CD4-positive, alpha-beta T cell treated with Interleukin-10 for 1 hour (primary cell): Measurements from ENCODE around the gene RALGAPA1.
"Not testable (repeated sequence)": the region's sequence is repeated elsewhere in the genome, so short reads cannot be mapped to it uniquely, and the experiment has no call there.

ENCODE experiments used
- DNase-seq: peaks from one replicate; pipeline ENCODE4 v3.0.0-alpha.2; 2020

RALGAPA1 gene

DNA sequence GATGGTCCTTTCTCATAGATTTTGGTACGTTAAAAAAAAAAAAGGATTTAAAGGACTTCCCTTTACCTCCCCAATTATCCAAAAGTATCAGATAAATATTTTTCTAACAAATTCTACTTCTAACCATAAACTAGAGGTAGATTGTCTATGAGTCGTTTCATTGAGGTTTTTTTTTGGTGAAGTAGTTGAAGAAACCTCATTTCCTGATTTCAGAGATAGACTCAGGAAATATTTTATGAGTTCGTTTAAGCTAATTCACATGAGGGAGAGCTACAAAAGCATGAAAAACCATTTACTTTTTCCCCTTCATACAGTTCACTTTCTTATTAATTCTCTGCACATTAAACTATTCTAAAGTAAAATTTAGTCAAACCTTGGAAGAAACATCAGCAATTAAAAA is 112.5 kb downstream of the RALGAPA1 start:
- DNase-seq = no peak

DNA sequence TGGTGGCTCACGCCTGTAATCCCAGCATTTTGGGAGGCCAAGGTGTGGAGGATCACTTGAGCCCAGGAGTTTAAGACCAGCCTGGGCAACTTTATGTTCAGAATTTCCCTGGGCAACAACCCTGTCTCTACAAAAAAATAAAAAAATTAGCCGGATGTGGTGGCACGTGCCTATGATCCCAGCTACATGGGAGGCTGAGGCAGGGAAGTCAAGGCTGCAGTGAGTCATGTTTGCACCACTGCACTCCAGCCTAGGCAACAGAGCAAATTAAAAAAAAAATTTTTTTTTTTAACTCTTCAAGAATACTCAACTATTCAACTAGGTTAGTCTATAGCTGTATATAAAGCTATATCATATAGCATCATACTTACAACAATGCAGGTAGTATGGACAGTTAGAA is 113.0 kb downstream of the RALGAPA1 start:
- no peak for DNase-seq

DNA sequence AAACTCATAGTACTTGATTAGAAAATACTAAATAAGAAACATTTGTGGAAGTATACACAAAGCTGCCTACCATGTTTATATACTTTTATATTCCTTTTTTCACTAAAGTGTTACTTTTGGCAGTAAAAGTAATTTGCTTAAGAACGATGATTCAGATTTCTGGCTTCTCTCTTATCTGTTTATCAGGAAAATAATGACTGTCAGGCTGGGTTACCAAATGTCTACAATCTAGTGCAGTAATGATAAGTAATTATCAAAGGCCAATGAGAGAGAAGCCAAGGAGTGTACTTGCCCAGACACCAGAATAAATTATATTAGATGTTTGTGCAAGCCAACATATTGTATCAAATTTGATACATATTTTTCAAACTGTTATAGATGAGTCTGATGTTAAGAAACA is 113.4 kb downstream of the RALGAPA1 start:
- DNase-seq = no peak

DNA sequence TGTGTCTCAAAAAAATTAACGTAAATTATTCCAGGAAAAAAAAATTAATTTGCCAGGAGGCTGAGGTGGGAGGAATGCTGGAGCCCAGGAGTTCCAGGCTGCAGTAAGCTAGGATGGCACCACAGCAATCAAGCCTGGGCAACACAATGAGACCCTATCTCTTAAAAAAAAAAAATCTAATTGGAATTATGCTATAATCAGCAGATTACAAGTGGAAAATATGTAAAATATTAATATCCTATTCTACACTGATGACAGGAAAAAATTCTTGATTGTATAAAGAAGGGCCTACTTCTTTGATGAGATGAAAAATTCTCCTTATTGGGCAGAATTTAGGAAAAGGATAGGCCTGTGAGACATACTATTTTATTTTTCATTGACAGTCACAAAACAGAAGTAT is 114.0 kb downstream of the RALGAPA1 start:
- no peak for DNase-seq

DNA sequence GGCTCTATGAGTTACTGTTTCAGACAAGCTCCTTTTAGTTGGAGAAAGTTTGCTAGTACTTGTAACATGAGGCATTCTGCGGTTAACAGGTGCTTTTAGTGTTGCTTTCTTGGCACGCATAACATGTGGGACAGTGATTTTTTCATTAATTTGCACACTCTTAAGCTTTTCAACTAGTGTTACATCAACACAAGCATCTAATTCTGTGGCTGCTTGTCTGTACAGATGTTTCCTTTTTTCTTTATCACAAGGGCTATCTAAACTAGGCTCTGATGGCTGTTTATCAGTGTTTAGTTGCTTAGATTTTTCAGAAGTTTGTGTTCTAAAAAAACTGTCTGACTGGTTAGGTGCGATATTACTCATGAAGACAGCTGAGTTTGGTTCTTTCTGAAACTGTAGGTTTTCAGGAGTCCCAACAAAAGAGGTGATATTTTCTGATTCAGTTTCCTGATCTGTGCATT is 120.1 kb downstream of the RALGAPA1 start:
- no peak for DNase-seq

DNA sequence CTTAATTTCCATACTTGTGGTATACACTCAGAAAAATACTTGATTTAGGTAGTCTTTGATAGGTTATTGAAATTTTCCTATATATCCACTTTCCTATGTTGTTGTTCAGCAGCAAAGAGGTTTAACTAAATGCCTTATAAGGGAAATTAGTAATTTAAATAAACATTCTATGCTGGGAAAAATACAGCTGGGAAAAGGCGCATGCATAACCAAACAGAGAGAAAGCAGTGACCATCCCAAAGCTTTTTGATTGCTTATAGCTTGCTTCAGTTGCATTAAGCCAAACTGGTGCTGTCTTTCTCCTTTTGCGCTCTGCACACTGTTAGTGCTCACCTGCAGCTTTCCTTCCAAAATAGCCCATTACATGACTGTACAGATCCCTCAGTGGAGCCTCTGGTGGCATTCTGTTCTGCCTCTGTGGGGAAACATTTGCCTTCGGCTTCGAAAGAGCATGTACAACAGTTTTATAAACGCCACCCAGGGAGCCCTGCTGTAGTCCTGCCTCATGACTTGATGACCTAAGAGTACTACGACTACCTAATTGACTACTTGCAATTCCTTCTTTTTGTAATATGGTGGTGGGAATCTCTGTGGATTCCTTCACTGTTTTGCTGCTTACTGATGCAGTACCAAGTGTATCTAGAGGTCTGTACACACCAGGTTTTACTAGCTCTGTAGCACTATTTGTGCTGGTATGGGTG is 120.8 kb downstream of the RALGAPA1 start:
- DNase-seq = no peak

DNA sequence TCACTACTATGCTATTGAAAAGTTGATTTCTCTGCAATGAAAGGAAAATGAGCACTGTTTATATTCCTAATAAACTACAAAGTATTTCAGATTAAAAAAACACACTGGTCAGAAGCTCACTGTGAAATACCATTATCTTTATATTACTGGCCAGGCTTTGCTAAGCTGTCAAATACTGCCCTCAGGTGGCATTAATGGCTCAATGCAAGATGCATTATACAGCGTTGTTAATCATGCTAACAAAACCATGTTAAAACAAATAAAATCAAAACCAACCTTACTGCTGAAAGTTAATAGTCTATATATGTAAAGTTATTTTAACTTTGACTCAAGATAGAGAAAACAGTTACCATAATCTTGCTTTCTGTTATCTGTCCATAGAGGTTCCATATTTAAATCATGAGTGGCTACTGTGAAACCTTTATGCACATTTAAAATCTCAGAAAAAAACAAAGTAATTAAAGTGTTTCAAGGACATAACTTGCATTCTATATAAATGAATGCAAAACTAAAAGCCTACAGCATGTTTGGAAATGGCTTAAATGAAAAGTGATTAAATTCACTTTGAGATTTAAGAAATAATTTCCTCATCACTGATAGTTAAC is 121.7 kb downstream of the RALGAPA1 start:
- peak; percentile 44 for DNase-seq

DNA sequence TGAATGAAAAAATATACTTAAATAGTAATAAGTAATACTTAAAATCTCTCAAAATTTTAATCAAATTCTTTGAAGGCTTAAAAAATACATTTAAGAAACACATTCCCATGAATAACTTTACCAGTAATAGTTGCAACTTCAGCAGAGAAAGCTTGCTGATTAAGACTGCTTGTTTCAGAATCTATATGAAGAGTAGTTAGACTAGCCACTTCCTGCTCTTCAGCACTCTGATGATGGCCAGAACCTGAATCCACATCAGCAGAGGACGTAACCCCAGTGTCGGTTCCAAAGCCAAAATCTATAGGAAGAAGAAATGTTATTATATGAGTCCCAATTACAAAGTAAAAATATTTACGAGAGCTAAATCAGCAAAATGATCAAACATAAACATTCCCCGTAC is 125.4 kb downstream of the RALGAPA1 start:
- DNase-seq = not testable (repeated sequence)

DNA sequence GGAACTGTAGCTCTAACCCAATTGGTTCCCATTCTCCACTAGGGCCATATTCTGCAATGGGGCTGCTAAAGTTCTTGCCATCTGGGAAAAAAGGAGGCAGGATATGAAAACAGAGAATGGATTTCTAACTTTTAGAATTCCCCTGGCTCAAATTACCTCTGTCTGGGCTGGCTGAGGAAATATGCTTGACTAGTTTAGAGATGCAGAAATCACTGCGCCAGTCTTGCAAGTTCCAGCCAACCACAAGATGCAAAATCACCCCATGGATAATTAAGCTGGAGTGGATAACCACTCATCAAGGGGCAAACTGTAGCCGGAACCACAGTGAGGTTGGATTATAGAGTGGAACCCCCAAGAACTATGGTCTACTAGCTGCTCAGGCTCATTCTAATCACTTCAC is 126.3 kb downstream of the RALGAPA1 start:
- no peak for DNase-seq

DNA sequence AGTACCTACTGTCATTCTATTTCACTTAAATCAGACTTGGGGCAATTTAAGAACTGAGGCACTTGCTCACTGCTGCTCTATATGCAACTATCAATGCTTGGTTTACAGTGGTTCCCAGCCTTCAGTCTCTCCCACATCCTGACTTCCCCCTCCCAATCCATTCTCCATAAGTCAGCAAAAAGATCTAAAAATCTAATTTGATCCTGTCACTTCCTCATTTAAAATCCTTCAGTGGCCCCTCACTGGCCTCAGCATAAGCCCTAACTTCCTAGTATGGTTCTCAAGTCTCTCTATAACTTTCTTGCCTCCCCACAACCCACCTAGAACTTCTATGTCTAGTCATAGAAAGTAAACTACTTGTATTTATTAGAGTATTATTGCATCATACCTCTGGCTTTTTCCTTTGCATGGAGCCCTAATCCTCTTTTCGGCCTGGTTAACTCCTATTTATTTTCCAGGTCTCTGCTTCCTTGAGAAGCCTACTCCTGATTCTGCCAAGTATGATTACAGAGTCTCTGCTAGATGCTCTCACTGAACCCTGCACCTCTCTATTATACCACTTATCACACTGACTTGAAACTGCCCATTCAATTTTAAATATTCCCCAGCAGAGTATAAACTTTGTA is 130.6 kb downstream of the RALGAPA1 start:
- no peak for DNase-seq

DNA sequence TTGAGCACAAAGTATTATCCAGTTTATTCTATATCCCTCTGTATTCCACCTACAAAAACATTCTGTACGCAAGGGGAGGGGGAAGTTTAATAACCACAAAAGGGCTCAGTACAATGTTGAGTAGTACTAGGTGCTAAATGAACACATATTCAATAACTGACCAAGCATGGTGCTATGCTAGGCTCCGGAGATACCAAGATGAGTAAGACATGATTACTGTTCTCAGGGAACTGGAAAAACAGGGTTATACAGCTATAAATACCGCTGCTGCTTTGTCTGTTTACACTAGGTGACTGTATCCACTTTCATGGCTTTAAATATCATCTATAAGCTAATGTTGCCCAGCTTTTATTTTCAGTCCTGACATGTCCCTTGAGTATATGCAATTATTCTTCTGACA is 139.3 kb downstream of the RALGAPA1 start:
- DNase-seq = no peak

DNA sequence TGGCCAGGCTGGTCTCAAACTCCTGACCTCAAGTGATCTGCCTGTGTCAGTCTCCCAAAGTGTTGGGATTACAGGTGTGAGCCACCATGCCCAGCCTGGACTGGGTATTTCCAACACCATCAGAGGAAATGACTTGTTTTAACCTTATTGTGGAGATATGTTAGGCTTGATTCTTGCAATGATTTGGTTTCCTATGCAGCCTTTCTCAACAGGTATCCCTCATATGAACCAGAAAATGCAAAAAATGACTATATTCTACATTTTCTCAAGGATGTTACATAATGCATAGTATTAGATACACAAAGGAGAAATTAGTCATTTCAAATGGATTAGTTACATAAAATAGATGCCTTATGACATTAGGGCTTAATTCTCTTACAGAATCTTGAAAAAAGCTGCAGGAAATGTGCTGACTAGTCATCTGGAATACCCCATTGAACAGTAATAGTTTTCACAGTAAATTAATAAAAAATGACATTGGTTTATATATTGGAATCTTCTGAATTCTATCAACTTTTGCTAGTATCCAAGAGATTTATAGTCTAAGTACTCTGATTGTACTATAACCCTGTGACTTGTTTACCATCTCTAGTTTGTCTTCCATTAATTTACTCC is 142.6 kb downstream of the RALGAPA1 start:
- DNase-seq = no peak

DNA sequence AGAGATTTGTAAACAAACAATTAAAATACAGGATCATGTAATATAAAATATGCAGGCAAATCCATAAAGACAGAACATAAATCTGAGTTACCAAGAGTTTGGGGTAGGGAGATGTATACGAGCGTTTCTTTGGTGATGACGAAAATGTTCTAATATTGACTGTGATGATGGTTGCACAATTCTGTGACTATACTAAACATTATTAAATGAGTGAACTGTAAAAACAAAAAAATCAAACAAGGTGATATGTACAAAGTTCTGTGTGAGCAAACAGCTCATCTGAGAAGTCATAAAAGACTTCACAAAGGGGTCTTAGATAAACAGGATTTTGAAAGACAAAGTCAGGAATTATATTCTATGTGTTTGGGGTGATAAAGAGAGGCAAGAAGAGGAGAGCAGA is 147.2 kb downstream of the RALGAPA1 start:
- DNase-seq = no peak

DNA sequence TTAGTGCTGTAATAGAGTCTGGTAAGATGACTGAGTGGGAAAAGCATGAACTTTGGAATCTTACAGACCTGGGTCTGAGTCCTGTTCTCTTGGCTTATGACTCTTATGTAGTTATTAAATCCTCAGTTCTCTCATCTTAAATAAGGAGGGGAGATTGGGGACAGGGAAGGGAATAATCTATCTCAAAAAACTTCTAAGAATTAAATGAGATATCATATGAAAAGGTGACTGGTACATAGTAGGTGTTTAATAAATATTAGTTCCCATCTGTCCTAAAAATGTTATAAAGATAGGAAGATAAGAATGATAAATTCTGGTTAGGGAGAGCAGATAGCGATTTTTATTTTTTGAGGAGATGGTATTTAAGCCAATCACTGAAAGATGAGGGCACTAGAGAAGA is 156.1 kb downstream of the RALGAPA1 start:
- no peak for DNase-seq

DNA sequence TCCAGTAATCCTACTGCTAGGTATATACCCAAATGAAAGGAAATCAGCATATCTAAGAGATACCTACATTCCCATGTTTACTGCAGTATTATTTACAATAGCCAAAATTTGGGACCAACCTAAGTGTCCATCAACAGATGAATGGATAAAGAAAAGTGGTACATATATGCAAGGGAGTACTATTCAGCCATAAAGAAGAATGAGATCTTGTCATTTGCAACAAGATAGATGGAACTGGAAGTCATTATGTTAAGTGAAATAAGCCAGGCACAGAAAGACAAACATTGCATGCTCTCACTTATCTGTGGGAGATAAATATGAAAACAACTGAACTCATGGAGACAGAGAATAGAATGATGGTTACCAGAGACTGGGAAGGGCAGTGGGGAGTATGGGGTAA is 165.6 kb downstream of the RALGAPA1 start:
- no peak for DNase-seq

DNA sequence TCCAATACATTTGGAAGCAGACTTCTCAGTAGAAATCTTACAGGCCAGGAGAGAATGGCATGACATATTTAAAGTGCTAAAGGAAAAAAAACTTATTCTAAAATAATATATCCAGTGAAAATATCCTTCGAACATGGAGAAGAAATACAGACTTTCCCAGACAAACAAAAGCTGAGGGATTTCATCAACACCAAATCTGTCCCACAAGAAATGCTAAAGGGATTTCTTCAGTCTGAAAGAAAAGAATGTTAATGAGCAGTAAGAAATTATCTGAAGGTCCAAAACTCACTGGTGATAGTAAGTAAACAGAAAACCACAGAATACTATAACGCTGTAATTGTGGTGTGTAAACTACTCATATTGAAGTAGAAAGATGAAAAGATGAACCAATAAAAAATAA is 171.2 kb downstream of the RALGAPA1 start:
- no peak for DNase-seq

DNA sequence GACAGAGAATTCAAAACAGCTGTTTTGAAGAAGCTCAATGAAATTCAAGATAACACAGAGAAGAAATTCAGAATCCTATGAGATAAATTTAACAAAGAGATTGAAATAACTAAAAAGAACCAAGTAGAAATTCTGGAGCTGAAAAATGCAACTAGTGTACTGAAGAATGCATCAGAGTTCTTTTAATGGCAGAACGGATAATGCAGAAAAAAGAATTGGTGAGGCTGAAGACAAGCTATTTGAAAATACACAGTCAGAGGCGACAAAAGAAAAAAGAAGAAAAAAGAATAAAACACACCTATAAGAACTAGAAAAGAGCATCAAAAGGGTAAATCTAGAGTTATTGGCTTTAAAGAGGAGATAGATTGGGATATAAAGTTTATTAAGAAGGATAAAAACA is 171.8 kb downstream of the RALGAPA1 start:
- no peak for DNase-seq

DNA sequence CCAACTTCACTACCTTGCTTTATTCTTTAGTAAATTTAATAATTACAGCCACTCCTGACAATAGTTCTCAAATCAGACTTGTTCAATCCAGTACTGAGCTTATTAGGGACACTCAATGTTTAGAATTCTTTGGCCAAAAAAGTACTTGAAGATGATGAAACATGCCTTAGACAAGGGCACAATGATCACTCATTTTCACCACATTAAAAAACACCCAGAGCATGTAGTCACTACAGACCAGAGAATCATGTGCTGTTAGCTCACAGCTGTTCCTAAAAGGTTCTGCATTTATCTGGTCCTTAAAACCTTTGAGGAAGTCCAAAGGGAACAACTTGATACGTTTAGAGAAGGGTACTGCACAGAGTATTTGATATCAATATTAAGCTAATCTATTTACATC is 176.4 kb downstream of the RALGAPA1 start:
- DNase-seq = no peak

DNA sequence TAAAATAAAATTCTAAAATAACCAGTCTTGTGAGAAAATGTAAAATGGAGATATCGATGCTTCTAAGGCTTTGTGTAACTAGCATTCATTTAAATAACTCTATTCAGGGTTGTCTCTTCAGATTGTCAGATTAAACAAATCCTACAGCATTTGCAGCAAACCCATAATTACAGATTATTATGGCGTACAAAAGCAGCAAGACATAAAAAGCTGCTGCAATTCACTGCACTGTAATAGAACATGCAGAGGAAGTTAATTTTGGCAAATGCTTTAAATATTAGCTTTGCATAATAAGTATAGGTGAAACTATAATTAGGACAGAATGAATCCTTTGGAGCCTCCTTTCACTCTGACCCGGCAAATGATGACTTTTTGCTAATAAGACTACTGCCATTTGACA is 176.8 kb downstream of the RALGAPA1 start:
- DNase-seq = no peak

DNA sequence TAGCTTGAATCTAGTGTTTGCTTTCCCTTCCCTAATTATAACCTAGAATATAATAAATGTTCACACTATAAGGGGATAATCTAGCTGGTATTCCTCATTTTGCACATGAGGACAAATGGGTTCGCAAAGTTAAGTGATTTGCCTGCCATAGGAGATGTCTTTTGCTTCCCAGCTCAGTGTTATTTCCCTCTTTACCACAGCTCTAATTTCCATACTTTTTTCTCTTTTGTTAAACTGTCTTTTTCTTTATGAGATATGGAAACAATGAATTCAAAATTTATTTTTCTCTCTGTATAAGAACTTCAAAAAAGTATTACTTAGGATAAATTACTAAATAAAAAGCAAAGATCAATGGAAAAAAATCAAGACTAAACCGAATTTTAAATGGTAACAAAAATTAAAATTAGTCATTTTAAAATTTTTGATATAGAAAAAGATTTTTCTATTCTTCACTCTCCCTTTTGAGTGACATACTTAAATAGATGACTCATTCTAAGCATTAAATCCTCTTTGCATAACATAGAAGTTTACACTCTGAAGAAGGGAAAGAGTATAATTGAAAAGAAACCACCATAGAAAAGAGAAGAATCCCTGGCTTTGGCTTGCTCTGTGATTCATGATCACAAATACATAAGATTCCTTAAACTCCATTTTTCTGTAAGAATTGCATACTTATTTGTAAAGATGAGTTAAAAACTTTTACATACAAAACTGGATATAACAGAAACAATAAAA is 177.9 kb downstream of the RALGAPA1 start:
- DNase-seq = no peak

DNA sequence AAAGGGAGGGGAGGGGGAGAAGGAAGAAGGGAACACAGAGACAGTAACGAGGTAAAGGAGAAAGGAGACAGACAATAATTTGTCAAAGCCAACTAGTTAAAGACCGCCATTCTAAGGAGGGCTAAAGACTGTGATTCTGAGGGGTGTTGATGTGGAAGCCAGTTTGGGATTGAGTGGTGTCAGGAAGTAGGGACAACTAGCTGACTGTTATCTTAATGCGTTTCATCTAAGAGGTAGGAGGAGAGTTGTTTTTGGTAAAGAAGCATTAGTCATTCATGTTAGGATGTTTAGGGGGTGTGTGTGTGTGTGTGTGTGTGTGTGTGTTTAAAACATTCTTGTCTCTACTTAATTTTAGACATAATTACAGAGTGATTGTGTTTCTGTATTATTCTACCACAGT is 180.1 kb downstream of the RALGAPA1 start:
- DNase-seq = no peak

DNA sequence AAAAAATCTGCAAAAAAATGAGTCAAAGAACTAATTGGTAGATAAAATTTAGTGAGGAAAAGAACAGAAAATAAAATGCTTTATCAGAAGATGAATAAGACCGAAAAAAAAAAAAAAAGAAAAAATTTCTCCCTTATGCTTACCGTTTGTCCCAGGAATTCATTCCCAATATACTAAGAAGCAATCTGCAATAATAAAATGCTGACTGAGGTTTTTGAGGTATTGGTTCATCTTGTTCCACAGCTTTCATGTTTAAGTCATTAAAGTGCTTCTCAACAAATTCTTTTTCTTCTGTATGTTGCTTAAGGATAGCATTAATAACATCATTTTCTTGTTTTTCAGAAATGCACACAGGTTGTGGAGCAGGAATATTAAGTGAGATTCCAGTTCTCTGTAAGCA is 182.1 kb downstream of the RALGAPA1 start:
- DNase-seq = not testable (repeated sequence)

DNA sequence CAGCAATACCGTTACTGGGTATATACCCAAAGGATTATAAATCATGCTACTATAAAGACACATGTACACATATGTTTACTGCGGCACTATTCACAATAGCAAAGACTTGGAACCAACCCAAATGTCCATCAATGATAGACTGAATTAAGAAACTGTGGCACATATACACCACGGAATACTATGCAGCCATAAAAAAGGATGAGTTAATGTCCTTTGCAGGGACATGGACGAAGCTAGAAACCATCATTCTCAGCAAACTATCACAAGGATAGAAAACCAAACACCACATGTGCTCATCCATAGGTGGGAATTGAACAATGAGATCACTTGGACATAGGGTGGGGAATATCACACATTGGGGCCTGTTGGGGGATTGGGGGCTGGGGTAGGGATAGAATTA is 187.1 kb downstream of the RALGAPA1 start:
- not testable (repeated sequence) for DNase-seq
